Urothelium cell line (cell line): ENCODE data around the gene GALR2.

Experiments used
- DNase-seq: peaks from one replicate; pipeline ENCODE4 v3.0.0; 2011; ENCODE audit warnings: low spot score, mixed read lengths
- FAIRE-seq: peaks from 2 replicates; lab custom pipeline; 2011; peaks lifted over from hg19 to GRCh38; lab: Jason Lieb, UNC

Gene GALR2

GRCh38 chr17:76078860-76079534 lies 4.4 kb downstream of the GALR2 start, which contains the start of gene ZACN:
Gene ZACN, plus strand, starts transcription at chr17:76079182. Its CDS starts 83 bp downstream, at chr17:76079265.
- DNase-seq, result no peak

GRCh38 chr17:76079535-76079955 lies 5.0 kb downstream of the GALR2 start:
- DNase-seq (peak; percentile 24), FAIRE-seq (peak; percentile 74)

More at GRCh38 chr17:76078860-76079534, 4.4 kb downstream of the GALR2 start, which contains the start of gene ZACN:
- FAIRE-seq, result peak; percentile 13

GRCh38 chr17:76079956-76080767 lies 5.6 kb downstream of the GALR2 start:
- FAIRE-seq (peak; percentile 23), DNase-seq (no peak)

DNA sequence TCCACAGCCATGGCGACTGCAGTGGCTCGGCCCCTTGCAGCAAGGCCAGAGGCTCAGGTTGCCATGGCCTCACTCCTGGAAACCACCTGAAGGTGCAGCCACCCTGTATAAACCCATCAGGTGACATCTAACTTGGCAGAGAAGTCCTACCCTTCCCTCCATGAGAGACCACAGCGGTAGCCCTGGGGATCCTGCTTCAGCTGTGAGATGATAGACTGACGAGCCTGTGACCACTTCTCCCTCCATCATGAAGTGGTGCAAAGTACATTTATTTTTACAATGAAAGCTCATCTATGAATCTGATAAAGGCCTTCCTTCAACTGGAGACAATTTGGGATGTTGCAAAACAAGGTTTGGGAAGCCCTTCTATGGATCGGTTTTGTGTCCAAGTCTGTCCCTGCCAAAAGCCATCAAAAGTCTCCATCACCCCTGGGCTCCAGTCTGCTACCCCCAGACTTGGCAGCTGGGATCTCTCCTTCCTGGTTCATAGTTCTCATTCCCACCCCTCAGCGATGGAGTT lies 6.2 kb downstream of the GALR2 start:
- DNase-seq (no peak), FAIRE-seq (no peak)

GRCh38 chr17:76081295-76082210 lies 7.0 kb downstream of the GALR2 start:
- DNase-seq (no peak), FAIRE-seq (peak; percentile 83)

GRCh38 chr17:76082326-76083251 lies 8.0 kb downstream of the GALR2 start:
- DNase-seq (no peak), FAIRE-seq (no peak)

- no peak for DNase-seq
- no peak for FAIRE-seq
These were observed 9.1 kb downstream of the GALR2 start for GRCh38 chr17:76083536-76084182.

DNA sequence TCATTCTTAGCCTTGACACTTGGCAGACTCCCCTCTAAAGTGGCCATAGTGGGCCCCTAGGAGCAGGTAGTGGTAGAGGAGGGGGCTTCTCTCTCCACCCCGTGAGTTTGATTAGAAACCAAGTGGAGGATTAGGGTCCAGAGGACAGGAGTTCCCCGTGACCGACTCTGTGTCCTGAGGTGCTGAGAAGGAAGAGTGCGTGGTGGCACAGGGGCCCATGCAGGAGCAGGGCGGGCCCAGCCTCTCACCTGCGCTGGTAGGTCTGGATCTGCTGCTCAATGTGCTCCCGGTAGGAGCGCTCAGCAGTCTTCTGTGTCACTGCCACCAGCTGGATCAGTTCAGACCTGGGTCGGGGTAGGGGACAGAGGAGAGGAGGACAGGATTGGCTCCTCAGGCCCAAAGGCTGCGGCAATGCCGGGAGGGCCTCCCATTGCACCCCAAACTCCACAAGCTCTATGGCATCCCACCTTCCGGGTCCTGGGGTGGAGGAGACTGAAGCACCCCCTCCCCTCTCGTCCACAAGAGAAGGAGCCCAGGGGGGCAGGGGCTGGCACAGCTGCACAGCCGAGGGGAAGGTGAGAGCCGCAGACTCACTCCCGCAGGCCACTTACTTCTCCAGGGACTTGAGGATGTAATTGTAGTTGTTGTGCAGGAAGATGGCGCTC lies 10.6 kb downstream of the GALR2 start:
- DNase-seq, result no peak
- FAIRE-seq, result no peak

GRCh38 chr17:76085731-76086366 lies 11.3 kb downstream of the GALR2 start:
- DNase-seq, result no peak
- no peak for FAIRE-seq

GRCh38 chr17:76086384-76086783 lies 11.8 kb downstream of the GALR2 start:
- peak; percentile 50 for FAIRE-seq

DNA sequence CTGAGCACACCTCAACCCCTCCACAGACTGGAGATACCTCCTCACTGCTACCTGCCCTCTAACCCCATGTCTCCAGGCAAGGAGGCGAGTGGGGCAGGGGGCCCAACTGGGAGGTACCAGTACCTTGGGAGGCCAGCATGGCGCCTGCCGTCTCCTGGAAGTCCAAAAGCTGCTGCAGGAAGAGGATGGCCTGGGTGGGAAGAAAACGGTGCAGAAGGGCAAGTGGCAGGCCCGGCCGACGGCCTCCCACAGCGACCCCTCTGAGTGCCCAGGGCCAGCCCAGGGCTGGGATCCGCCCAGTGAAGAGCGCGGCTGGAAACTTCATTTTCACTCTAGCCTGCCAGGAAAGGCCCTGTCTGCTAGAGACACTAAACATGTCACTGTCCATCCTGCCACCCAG lies 12.9 kb downstream of the GALR2 start:
- FAIRE-seq (no peak), DNase-seq (no peak)

More at GRCh38 chr17:76086384-76086783, 11.8 kb downstream of the GALR2 start:
- DNase-seq, result no peak

DNA sequence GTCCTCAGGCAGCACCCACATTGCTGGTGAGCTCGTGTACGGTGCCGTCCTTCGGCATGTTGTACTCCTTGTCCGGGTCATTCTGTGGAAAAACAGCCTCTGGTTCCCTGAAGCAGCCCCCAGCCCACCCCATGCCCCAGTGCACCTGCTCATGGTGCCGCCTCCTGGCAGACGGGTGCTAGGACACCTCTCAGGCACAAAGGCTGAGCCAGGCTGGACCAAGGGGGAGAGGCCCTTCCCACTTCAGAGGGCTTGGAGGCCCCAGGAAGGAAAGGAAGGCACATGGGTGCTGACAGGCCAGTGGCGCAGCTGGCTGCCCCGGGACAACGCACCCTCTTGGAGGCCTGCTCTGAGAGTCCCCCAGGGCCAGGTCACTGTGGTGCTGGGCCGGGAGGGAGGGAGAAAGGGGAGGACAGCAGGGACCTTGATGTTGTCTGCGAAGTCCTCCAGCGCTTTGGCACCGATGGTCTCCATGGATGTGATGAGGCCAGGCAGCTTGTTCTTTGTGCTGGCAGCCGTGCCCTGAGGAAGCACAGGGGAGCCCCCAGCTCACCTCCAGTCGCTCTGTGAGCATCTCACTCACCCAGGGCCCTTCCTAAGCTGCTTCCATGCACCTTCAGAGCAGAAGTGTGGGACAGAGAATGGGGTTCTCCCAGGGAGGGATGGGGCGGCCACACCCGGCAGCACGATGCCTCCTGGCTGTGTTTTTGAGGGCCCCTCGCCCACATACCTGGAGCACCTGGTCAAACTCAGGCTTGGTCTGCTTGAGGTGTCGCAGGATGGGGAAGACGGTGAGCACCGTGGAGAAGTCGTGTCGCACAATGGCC lies 13.7 kb downstream of the GALR2 start:
- FAIRE-seq (peak; percentile 67), DNase-seq (no peak)

- FAIRE-seq (peak; percentile 46), DNase-seq (no peak)
These were observed 14.4 kb downstream of the GALR2 start for GRCh38 chr17:76088868-76089576.

DNA sequence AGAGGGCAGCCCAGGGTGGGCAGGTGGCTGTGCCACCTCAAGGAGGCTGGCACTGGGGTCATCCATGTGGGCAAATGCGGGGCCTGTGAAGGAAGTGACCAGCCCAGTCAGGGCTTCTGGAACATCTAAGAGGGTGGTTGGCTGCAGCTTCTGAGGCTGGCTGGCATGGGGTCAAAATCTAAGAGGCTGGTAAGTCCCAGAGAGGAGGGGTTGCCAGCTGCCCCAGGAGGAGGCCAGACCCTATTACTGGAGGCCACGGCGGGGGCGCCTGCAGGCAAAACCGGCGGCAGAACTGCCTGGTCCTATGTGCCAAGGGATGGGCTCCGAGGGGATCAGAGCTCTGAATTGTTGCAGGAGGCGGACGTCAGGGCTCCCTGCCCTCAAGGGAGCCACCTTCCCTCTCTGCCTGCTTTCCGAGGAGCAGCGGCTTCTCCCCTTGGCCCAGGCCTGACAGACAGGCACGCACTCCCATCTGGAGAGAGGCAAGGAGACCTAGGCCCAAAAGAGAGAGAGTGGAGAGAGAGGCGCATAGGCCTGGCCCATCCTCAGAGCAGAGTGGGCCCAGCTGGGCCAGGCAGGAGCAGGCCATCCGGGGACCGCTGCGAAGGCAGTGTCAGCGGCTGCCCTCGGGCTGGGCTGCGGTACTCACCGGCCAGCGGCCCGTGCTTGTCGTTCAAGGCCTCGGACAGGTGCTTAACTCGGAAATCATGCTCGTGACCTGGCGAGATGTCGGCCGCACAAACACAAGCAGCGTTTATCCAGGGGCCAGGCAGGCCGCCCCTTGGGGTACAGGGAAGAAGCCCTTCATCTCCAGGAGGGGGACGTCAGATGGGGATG lies 15.3 kb downstream of the GALR2 start:
- FAIRE-seq, result no peak
- DNase-seq, result no peak

DNA sequence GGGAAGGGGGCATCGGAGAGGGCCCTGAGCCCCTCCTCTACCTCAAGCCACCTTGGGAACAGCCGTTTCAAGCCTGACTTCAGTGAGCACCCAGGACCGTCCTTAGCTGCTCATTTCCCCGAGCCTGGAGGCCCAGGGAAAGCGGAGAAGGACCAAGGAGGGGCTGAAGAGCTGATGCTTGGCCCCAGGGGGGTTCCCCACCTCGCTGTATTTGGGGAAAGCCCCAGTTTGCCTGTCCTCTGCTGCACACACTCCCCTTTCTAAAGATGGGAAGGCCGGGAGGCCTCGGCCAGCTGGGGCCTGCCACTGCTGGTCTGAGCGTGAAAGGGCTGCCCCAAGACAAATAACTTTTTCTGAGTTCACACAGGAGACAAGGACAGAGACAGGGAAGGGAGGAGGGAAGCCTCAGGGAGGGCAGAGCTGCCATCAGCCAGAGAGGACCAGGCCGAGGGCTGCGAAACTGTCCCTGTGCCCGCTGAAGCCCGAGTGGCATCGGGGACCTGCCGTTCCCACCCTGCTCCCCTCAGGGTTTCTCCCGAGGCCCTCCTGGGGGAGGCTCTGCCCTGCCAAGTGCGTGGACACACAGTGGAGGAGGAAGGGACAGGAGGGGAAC lies 16.0 kb downstream of the GALR2 start:
- DNase-seq (no peak), FAIRE-seq (no peak)
